ENCODE data around the gene PRPH. TPM values are rescaled to one million over a fixed set of nuclear protein-coding genes. Genes with fewer than 3 reads are reported as not detected.
A peak's percentile ranks its signal among the peaks of the same experiment; 100 is the strongest.

The PRPH gene
- total RNA-seq, 1 donor from 2014 or later: 7.3 TPM

DNA sequence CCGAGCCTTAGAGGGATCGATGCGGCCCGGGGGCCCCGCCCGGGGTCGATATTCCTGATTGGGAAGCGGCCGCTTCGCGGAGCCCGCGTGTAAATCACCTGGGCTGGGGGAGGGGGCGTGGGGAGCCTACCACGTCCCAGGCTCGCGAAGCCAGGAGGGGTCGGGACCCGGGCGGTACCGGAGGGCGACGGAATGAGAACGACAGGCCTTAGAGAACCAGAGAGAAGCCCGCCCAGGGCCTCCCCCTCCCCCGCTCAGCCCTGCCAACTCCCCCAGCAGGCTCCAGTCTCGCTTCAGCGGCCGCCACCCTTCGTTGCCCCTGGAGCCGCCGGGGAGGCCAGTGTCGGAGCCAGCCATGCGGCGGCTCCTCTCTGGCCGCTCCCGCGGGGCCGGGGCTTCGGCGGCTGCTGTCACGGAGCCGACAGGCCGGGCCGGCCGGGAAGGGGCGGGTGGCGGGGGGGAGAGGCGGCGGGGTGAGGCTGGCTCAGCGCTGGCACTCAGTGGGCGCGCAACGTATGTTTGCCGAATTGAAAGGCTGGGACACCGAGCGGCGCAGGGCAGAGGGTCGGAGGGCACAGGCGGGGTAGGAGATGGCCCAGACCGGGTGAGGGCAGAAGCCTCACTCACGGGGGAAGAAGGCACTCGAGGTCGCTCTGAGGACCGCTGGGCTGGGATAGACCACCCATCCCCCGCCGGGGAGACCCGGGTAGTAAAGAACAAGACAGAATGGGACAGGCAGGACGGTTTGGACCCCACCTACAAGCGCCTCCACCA, 50.3 kb downstream of the PRPH start:
- Mint-ChIP-seq H3K27ac (no peak overlapping the region), H3K4me3 (peak overlapping the region; percentile 84), H3K4me1 (ENCODE audit: unreplicated experiment) (peaks cover 17% of the 10 kb centered on the region), H3K9me3 (no peaks in the 10 kb centered on the region), H3K27me3 (peaks cover 78% of the 10 kb centered on the region), H3K36me3 (no peaks in the 10 kb centered on the region)
- DNase-seq (ENCODE audit: extremely low spot score, unreplicated experiment): no peak
- TF ChIP-seq, protein P1, sequence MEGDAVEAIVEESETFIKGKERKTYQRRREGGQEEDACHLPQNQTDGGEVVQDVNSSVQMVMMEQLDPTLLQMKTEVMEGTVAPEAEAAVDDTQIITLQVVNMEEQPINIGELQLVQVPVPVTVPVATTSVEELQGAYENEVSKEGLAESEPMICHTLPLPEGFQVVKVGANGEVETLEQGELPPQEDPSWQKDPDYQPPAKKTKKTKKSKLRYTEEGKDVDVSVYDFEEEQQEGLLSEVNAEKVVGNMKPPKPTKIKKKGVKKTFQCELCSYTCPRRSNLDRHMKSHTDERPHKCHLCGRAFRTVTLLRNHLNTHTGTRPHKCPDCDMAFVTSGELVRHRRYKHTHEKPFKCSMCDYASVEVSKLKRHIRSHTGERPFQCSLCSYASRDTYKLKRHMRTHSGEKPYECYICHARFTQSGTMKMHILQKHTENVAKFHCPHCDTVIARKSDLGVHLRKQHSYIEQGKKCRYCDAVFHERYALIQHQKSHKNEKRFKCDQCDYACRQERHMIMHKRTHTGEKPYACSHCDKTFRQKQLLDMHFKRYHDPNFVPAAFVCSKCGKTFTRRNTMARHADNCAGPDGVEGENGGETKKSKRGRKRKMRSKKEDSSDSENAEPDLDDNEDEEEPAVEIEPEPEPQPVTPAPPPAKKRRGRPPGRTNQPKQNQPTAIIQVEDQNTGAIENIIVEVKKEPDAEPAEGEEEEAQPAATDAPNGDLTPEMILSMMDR (conservative IDR thresholded peaks at IDR 0.05): no peak

DNA sequence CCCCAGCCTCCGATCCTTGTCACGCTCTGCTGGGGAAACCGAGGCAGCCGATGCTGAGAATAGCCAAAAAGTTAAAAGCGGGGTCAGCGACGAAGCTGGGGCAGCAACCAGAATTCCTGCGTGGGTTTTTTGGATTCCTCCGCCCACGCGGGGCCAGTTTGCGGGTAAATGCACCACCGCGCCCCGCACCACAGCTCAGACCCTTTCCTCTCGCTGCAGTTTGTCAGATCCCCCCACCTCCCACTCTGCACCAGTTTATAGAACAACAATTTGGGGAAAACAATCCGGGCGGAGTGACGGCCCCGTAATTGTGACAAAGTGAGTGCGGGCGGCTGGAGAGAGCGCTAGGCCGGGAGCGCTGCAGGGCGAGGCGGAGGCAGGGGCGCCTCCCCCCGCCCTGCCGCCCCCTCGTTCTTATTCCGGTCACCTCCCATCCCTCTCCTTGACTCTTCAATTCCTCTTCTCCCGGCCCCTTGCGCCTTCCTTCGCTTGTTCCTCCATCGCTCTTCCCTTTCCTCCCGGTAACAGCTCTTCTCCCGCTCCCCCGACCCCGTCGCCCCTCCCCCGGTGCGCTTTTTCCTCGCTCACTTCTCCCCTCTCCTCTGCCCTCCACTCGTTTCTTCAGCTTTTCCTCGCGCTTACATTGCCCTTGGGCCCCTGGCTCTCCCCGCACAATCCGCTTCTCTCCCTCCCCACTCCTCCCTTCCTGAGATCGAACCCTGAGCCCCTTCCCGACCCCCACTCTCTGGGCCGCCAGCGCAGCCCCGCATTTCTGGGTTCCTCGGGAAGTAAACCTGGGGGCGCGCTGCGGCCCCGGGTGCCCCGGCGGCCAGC, 51.1 kb downstream of the PRPH start:
- H3K9me3 Mint-ChIP-seq: no peaks in the 10 kb centered on the region
- no peaks in the 10 kb centered on the region for H3K36me3 Mint-ChIP-seq
- TF ChIP-seq, protein P1 (conservative IDR thresholded peaks at IDR 0.05): no peak
- peaks cover 70% of the 10 kb centered on the region for H3K27me3 Mint-ChIP-seq
- peaks cover 9% of the 10 kb centered on the region for H3K4me1 Mint-ChIP-seq (ENCODE audit: unreplicated experiment)
- H3K4me3 Mint-ChIP-seq: peak overlapping the region; percentile 84
- peak; percentile 63 for DNase-seq (ENCODE audit: extremely low spot score, unreplicated experiment)
- no peak overlapping the region for H3K27ac Mint-ChIP-seq

DNA sequence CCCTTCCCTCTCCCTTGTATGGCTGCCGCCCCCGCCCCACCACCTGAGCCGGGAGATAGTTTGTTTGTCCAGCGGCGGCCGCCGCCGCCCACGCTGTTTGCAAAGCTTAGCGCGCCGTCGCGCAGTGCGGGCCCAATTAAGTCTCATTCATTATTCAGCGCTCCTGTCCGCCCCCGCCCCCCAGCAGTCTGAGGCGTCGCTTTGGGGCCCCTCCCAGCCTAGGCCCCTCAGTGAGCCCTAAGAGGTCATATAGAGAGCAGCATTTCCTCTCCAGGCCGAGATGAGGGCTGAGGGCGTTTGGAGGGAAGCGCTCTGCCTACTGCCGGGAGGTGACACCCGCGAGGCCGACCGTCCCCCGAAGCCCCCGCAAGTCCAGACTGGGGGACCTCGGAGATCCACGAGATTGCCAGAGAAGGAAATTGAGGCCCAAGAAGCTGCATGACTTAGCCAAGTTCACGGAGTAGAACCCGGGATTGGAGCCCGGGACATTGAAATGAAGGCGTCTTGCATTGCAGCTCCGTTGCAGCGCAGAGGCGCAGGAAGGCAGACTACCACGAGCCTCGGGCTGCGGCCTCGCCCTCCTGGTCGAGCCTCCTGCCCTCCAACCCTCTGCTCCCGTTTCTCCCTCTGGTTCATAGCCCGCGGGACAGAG, 51.8 kb downstream of the PRPH start, which contains the start of gene DNAJC22:
Gene DNAJC22 (plus strand): TSS at position 230 of the 652 bp plus-strand sequence. CDS start 1,985 bp downstream, outside the sequence.
- peaks cover 8% of the 10 kb centered on the region for H3K4me1 Mint-ChIP-seq (ENCODE audit: unreplicated experiment)
- H3K27me3 Mint-ChIP-seq: peaks cover 65% of the 10 kb centered on the region
- H3K36me3 Mint-ChIP-seq: no peaks in the 10 kb centered on the region
- DNase-seq (ENCODE audit: extremely low spot score, unreplicated experiment): peak; percentile 67
- no peaks in the 10 kb centered on the region for H3K9me3 Mint-ChIP-seq
- peak within 1 kb of the TSS; percentile 29 for H3K27ac Mint-ChIP-seq
- peak within 1 kb of the TSS; percentile 84 for H3K4me3 Mint-ChIP-seq
- TF ChIP-seq, protein P1 (conservative IDR thresholded peaks at IDR 0.05): no peak

DNA sequence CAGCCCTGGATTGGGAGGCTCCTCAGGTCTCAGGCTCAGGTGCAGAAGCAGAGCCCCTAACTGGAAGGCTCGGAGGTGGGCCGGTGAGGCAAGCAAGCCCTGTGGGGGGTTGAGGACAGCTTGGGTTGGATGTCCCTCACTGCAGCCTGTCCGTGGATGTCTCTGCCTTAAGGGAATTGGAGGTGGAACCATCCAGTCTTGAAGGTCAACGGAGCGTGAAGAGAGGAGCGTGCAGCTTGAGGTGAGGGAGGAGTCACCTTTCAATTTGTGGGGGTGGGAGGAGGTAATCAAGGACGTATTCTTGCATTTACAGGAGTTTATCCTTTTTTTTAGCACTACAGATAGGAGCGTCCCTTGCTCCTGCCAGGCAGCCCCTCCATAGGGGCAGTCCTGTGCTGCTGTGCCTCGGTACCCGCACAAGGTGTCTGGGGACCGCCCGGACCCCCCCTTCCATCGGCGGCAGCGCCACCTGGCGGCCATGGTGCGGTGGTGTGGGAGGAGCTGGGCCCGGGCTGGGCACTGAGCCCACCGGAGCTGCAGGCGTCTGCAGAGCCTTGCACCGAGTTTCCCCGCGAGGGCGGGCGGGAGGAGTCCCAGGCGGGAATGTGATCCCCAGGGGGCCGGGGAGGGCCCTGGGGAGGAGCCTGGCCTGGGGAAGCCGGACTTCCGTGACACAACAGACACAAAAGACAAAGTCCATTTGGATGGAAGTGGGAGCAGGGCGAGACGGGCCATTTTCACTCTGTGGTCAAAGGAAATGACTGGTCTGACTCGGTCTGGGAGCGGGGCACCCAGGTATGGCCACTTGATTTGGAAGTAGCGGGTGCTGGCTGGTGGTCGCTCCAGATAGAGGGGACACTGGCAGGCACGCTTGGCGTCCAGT, 52.6 kb downstream of the PRPH start:
- TF ChIP-seq, protein P1 (conservative IDR thresholded peaks at IDR 0.05): peak; percentile 100
- H3K9me3 Mint-ChIP-seq: no peaks in the 10 kb centered on the region
- DNase-seq (ENCODE audit: extremely low spot score, unreplicated experiment): peak; percentile 90
- peaks cover 8% of the 10 kb centered on the region for H3K4me1 Mint-ChIP-seq (ENCODE audit: unreplicated experiment)
- H3K36me3 Mint-ChIP-seq: no peaks in the 10 kb centered on the region
- H3K4me3 Mint-ChIP-seq: peak overlapping the region; percentile 84
- H3K27me3 Mint-ChIP-seq: peaks cover 62% of the 10 kb centered on the region
- H3K27ac Mint-ChIP-seq: peak overlapping the region; percentile 43

Other genes starting within 250 kb of the PRPH start
- gene KMT2D, start 234.4 kb upstream of the PRPH start, total RNA-seq (ENCODE audit: low replicate concordance): 95.4 and 97.6 TPM in 2 replicates
- gene RHEBL1, start 225.2 kb upstream of the PRPH start, total RNA-seq (ENCODE audit: low replicate concordance): 0.88 and 1.8 TPM in 2 replicates
- gene DHH, start 200.3 kb upstream of the PRPH start, total RNA-seq (ENCODE audit: low replicate concordance): 0.56 TPM in 1 of 2 replicates, not detected in the other
- gene LMBR1L, start 184.3 kb upstream of the PRPH start, total RNA-seq (ENCODE audit: low replicate concordance): 101 and 105 TPM in 2 replicates
- gene TUBA1B, start 163.8 kb upstream of the PRPH start, total RNA-seq (ENCODE audit: low replicate concordance): 664 and 1,458 TPM in 2 replicates
- gene TUBA1A, start 106.1 kb upstream of the PRPH start, total RNA-seq (ENCODE audit: low replicate concordance): 211 and 489 TPM in 2 replicates
- gene TUBA1C, start 30.1 kb upstream of the PRPH start, total RNA-seq (ENCODE audit: low replicate concordance): 187 and 221 TPM in 2 replicates
- 21.7 and 66.3 TPM in 2 replicates for gene TROAP, start 28.1 kb downstream of the PRPH start, total RNA-seq (ENCODE audit: low replicate concordance)
- gene C1QL4, start 42.0 kb downstream of the PRPH start, total RNA-seq (ENCODE audit: low replicate concordance): 0.17 and 1.2 TPM in 2 replicates
- 3.6 and 5.0 TPM in 2 replicates for gene DNAJC22, start 51.7 kb downstream of the PRPH start, total RNA-seq (ENCODE audit: low replicate concordance)
- 32.0 and 40.3 TPM in 2 replicates for gene SPATS2, start 72.3 kb downstream of the PRPH start, total RNA-seq (ENCODE audit: low replicate concordance)
- 0.72 and 1.8 TPM in 2 replicates for gene KCNH3, start 243.9 kb downstream of the PRPH start, total RNA-seq (ENCODE audit: low replicate concordance)